NCI-H2196 treated with DMSO at 0.1 percent for 48 hours (cell line): ENCODE measurements around the gene PPAN.

Source experiments
- DNase-seq: peaks from one replicate; lab custom pipeline; 2025; ENCODE audit not compliant: unreplicated experiment; lab: John Stamatoyannopoulos, UW

PPAN gene

GRCh38 chr19:10112895-10113591 lies 6.9 kb downstream of the PPAN start:
- DNase-seq: no peak

- no peak for DNase-seq
These were observed 7.4 kb downstream of the PPAN start for GRCh38 chr19:10113592-10113963.

DNA sequence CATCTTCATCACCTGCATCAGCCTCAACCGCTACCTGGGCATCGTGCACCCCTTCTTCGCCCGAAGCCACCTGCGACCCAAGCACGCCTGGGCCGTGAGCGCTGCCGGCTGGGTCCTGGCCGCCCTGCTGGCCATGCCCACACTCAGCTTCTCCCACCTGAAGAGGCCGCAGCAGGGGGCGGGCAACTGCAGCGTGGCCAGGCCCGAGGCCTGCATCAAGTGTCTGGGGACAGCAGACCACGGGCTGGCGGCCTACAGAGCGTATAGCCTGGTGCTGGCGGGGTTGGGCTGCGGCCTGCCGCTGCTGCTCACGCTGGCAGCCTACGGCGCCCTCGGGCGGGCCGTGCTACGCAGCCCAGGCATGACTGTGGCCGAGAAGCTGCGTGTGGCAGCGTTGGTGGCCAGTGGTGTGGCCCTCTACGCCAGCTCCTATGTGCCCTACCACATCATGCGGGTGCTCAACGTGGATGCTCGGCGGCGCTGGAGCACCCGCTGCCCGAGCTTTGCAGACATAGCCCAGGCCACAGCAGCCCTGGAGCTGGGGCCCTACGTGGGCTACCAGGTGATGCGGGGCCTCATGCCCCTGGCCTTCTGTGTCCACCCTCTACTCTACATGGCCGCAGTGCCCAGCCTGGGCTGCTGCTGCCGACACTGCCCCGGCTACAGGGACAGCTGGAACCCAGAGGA lies 7.9 kb downstream of the PPAN start:
- no peak for DNase-seq

GRCh38 chr19:10114651-10115391 lies 8.7 kb downstream of the PPAN start:
- no peak for DNase-seq

DNA sequence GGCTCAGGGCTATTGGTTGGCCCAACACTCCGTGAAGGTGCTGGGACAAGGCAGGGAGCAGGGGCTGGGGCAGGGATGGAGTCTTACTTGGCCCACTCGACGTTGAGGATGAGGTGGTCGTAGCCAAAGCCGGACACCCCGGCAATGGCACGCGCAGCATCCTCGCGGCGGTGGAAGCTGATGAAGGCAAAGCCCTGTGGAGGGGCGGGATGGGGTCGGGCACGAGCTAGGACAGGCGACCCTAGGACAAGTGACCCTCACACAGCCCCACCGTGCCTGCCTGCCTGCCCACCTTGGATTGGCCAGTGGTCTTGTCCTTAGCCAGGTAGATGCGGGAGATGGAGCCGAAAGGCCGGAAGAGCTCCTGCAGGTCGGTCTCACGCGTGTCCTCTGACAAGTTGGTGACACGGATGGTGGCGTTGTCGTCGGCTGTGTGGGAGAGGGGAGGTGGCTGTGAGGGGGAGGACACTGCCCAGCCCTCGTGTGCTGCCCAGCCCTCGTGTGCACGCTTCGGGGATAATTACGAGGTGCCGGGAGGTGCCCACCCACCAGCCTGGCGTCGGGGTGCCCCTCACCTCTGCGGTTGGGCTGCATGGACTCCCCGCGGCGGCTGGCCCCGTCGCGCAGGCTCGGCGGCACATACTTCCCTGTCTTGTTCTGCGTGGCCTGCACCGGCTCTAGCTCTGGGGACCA lies 9.4 kb downstream of the PPAN start:
- DNase-seq: no peak

GRCh38 chr19:10116085-10116865 lies 10.1 kb downstream of the PPAN start:
- DNase-seq: no peak

- DNase-seq: no peak
These were observed 10.9 kb downstream of the PPAN start for GRCh38 chr19:10116866-10117616.

GRCh38 chr19:10118960-10119359 lies 12.8 kb downstream of the PPAN start:
- no peak for DNase-seq

- no peak for DNase-seq
These were observed 14.5 kb downstream of the PPAN start for GRCh38 chr19:10120538-10121189.

DNA sequence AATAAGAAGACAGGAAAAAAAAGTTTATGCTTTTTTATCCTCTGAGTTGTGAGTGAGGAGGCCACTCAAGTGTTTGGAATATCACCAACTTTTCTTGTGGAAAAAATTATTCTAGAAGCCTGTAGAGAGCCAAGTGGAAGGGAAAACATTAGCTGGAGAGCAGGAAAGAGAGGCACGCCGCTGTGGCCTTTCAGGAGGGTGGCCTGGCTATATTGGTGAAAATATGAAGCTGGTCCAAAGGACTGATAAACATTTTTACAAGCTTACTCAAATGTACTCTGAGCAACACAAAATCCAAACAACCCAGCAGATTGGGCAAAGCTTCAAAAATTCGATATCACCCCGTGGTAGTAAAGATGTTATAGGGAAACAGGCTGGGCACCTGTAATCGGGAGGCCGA lies 15.9 kb downstream of the PPAN start:
- DNase-seq: no peak

DNA sequence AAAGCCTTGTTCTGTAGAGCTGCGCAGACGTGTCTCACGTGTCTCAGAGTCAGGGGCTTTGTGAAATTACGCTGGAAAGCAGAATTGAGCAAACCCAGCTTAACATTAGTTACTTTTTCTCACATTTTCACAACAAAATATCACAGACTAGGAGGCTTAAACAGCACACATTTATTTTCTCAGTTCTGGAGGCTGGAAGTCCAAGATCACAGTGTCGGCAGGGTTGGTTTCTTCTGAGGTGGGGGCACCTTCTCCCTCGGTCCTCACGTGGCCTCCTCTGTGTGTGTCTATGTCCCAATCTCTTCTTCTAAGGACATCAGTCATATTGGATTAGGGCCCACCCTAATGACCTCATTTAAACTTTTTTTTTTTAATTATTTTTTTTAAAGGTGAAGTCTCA lies 18.3 kb downstream of the PPAN start:
- DNase-seq: no peak

GRCh38 chr19:10126213-10126639 lies 20.1 kb downstream of the PPAN start:
- no peak for DNase-seq

DNA sequence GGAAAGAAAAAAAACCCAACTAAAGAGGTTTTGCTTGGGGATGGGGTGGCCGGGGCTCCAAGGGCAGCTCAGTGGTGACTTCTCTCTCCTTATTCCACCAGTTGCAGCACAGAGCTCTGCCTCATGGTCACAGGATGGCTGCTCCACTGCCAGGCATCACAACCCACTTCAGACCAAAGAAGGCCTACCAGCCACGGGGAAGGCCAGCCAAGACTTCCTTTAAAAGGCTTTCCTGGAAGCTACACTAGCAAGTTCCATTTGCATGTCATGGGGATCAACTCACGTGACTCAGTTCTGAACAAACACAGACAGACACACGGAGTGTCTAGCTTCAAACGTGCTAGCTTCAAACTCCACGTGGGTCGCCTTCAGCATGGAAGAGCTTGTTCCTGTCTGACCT lies 26.7 kb downstream of the PPAN start:
- DNase-seq: no peak

DNA sequence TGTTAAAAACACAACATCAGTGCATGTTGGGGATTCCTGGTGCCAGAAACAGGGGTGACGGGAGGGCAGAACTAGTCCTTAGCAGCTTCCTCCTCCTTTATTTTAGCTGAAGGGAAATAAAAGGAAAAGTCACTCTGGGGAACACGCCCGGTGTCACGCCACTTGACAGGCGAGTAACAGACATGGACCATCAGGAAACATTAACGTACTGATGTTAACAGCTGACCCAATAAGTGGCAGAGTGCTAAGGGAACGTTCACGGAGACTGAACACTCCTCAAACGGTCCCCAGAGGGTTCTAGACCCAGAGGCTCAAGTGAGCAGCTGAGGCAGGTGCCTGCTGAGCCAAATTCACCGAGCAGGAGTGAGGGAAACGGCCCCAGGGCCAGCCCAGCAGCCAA lies 27.4 kb downstream of the PPAN start:
- DNase-seq: no peak

GRCh38 chr19:10134040-10134439 lies 27.9 kb downstream of the PPAN start:
- DNase-seq: no peak

GRCh38 chr19:10135551-10136334 lies 29.6 kb downstream of the PPAN start:
- no peak for DNase-seq

GRCh38 chr19:10136936-10137335 lies 30.8 kb downstream of the PPAN start:
- DNase-seq: no peak

GRCh38 chr19:10137751-10138682 lies 31.9 kb downstream of the PPAN start:
- no peak for DNase-seq
